H1 (cell line): ENCODE results near the gene NUDT3. TPM values are rescaled to one million over a fixed set of nuclear protein-coding genes. Genes with fewer than 3 reads are reported as not detected.

Source experiments
- CTCF ChIA-PET: fragments of 300-600 bp; sonication (Branson Sonifier 250); formaldehyde crosslinking; loops from one replicate; lab custom pipeline; 2021; ENCODE audit not compliant: partially characterized antibody; lab: Charles Lee
- POLR2A ChIA-PET: fragments of 300-600 bp; sonication (Branson Sonifier 250); formaldehyde crosslinking; loops from one replicate; lab custom pipeline; 2021; ENCODE audit warnings: inconsistent platforms; ENCODE audit not compliant: partially characterized antibody; lab: Charles Lee
- DNase-seq, 2 experiments: peaks; one replicate each; pipeline versions ENCODE4 v3.0.0 to v3.0.0-alpha.2; 2010 to 2022; ENCODE audit warnings: low spot score in 2 of 2, low read depth in 1 of 2, mixed read lengths in 1 of 2
- FAIRE-seq: peaks from 2 replicates; lab custom pipeline; 2011; peaks lifted over from hg19 to GRCh38; lab: Jason Lieb, UNC
- H2AFZ ChIP-seq: 2 replicates; pipeline ENCODE4 v1.8.1; 2012; ENCODE audit warnings: low read length, inconsistent platforms
- H2AK5ac ChIP-seq: 2 replicates; pipeline ENCODE4 v1.6.1; 2013; ENCODE audit warnings: low read depth, low read length
- H2BK120ac ChIP-seq: replicated peaks from 2 replicates; pipeline ENCODE3; 2013; ENCODE audit warnings: low read depth, low read length, inconsistent platforms
- H2BK12ac ChIP-seq: 2 replicates; pipeline ENCODE4 v1.6.1; 2013; ENCODE audit warnings: low read depth, low read length
- H2BK15ac ChIP-seq: 2 replicates; pipeline ENCODE4 v1.6.1; 2013; ENCODE audit warnings: low read length
- H2BK20ac ChIP-seq: 2 replicates; pipeline ENCODE4 v1.6.1; 2013; ENCODE audit warnings: low read length
- H2BK5ac ChIP-seq: 2 replicates; pipeline ENCODE4 v1.6.1; 2013; ENCODE audit warnings: low read depth, low read length
- H3K14ac ChIP-seq: 2 replicates; pipeline ENCODE4 v1.6.1; 2013; ENCODE audit warnings: inconsistent platforms; ENCODE audit not compliant: insufficient read length
- H3K18ac ChIP-seq: 2 replicates; pipeline ENCODE4 v1.6.1; 2013; ENCODE audit warnings: low read length; ENCODE audit errors: extremely low read depth
- H3K23ac ChIP-seq: 2 replicates; pipeline ENCODE4 v1.6.1; 2013; ENCODE audit warnings: inconsistent platforms; ENCODE audit not compliant: insufficient read length
- H3K23me2 ChIP-seq: 2 replicates; pipeline ENCODE4 v1.6.1; 2013; ENCODE audit warnings: low read depth, low read length
- H3K27ac ChIP-seq: 2 replicates; pipeline ENCODE4 v1.6.1; 2011; ENCODE audit warnings: low read depth, low read length, inconsistent platforms
- H3K27me3 ChIP-seq, 4 experiments: replicated peaks in 1 of 4; 1 replicate in 1 of 4; 2 replicates in 3 of 4; pipeline versions ENCODE4 v1.6.1 to v1.8.1; 2011 to 2013; ENCODE audit warnings: low read length in 3 of 4, mild to moderate bottlenecking in 3 of 4, inconsistent platforms in 2 of 4, mixed read lengths in 2 of 4, moderate library complexity in 1 of 4; ENCODE audit not compliant: control insufficient read depth in 3 of 4, insufficient read depth in 3 of 4; ENCODE audit errors: extremely low read depth in 1 of 4
- H3K36me3 ChIP-seq, 4 experiments: 2 replicates each; pipeline versions ENCODE4 v1.6.1 to v1.8.1; 2011 to 2013; ENCODE audit warnings: mild to moderate bottlenecking in 4 of 4, low read length in 3 of 4, moderate library complexity in 2 of 4, control low read depth in 1 of 4, inconsistent platforms in 1 of 4; ENCODE audit not compliant: insufficient read depth in 4 of 4, control insufficient read depth in 2 of 4
- H3K4ac ChIP-seq: replicated peaks from 2 replicates; pipeline ENCODE3; 2013; ENCODE audit warnings: low read length, low read depth, mixed read lengths, inconsistent platforms; ENCODE audit not compliant: insufficient read length
- H3K4me1 ChIP-seq, 4 experiments: replicated peaks in 1 of 4; 1 replicate in 1 of 4; 2 replicates in 3 of 4; pipeline versions ENCODE4 v1.6.1 to v1.8.1; 2011 to 2013; ENCODE audit warnings: low read length in 3 of 4, inconsistent platforms in 2 of 4, mixed read lengths in 1 of 4; ENCODE audit not compliant: insufficient read depth in 4 of 4, control insufficient read depth in 3 of 4
- H3K4me2 ChIP-seq, 2 experiments: 2 replicates each; pipeline versions ENCODE4 v1.6.1 to v1.8.1; 2011 to 2013; ENCODE audit warnings: low read depth in 2 of 2, low read length in 2 of 2, control low read depth in 1 of 2, inconsistent platforms in 1 of 2, mild to moderate bottlenecking in 1 of 2; ENCODE audit not compliant: insufficient read depth in 1 of 2
- H3K4me3 ChIP-seq, 4 experiments: fragments of 200-600, 300-600 bp in 1 of 4; sonication (generic), shearing (Covaris generic), sonication (Bioruptor Twin) in 1 of 4; 2 replicates each; pipeline versions ENCODE4 v1.5.1 to v1.8.1; 2011 to 2016; ENCODE audit warnings: low read length in 4 of 4, low read depth in 3 of 4, control low read depth in 2 of 4, inconsistent platforms in 2 of 4, mild to moderate bottlenecking in 2 of 4, mixed read lengths in 1 of 4, moderate library complexity in 1 of 4; ENCODE audit not compliant: insufficient read depth in 2 of 4; ENCODE audit errors: extremely low read depth in 1 of 4
- H3K56ac ChIP-seq: replicated peaks from 2 replicates; pipeline ENCODE3; 2013; ENCODE audit warnings: low read depth, mild to moderate bottlenecking, mixed read lengths, low read length, inconsistent platforms; ENCODE audit not compliant: insufficient read length
- H3K79me1 ChIP-seq: 2 replicates; pipeline ENCODE4 v1.6.1; 2013; ENCODE audit warnings: low read depth, low read length, control low read depth
- H3K79me2 ChIP-seq, 2 experiments: 2 replicates each; pipeline versions ENCODE4 v1.6.1 to v1.8.1; 2012 to 2013; ENCODE audit warnings: low read length in 2 of 2, mild to moderate bottlenecking in 2 of 2, inconsistent platforms in 1 of 2; ENCODE audit not compliant: insufficient read depth in 2 of 2, control insufficient read depth in 1 of 2
- H3K9ac ChIP-seq, 4 experiments: replicated peaks in 1 of 4; 1 replicate in 1 of 4; 2 replicates in 3 of 4; pipeline versions ENCODE4 v1.6.1 to v1.8.1; 2011 to 2013; ENCODE audit warnings: low read depth in 3 of 4, low read length in 3 of 4, control low read depth in 2 of 4, mild to moderate bottlenecking in 2 of 4, moderate library complexity in 2 of 4, inconsistent platforms in 1 of 4; ENCODE audit errors: extremely low read depth in 1 of 4
- H3K9me3 ChIP-seq, 2 experiments: 2 replicates each; pipeline versions ENCODE4 v1.6.1 to v1.8.1; 2012 to 2013; ENCODE audit warnings: mild to moderate bottlenecking in 2 of 2, moderate library complexity in 2 of 2, control low read depth in 1 of 2, inconsistent platforms in 1 of 2, low read depth in 1 of 2, low read length in 1 of 2, mixed read lengths in 1 of 2; ENCODE audit not compliant: insufficient read depth in 2 of 2
- H4K20me1 ChIP-seq, 2 experiments: replicated peaks in 1 of 2; 2 replicates each; pipeline versions ENCODE3 to v1.8.1; 2011 to 2013; ENCODE audit warnings: inconsistent platforms in 2 of 2, low read length in 2 of 2, mild to moderate bottlenecking in 1 of 2; ENCODE audit not compliant: insufficient read depth in 2 of 2, control insufficient read depth in 1 of 2
- H4K5ac ChIP-seq: 2 replicates; pipeline ENCODE4 v1.6.1; 2013; ENCODE audit warnings: low read length, low read depth, mixed read lengths, inconsistent platforms; ENCODE audit not compliant: insufficient read length
- H4K8ac ChIP-seq: 2 replicates; pipeline ENCODE4 v1.8.0; 2013; ENCODE audit warnings: mild to moderate bottlenecking, moderate library complexity, low read length, inconsistent platforms; ENCODE audit not compliant: insufficient read depth; ENCODE audit errors: extremely low read depth
- H4K91ac ChIP-seq: replicated peaks from 2 replicates; pipeline ENCODE3; 2013; ENCODE audit warnings: low read length, mixed read lengths, inconsistent platforms; ENCODE audit not compliant: insufficient read length
- CHD2 ChIP-seq: IDR thresholded peaks from 2 replicates; pipeline ENCODE4 v1.6.1; 2012; ENCODE audit warnings: low read length, improper control_type of control experiment
- JUND ChIP-seq: IDR thresholded peaks from 2 replicates; pipeline ENCODE4 v1.6.1; 2011; ENCODE audit warnings: mild to moderate bottlenecking, improper control_type of control experiment, low read length
- POLR2AphosphoS5 ChIP-seq: IDR thresholded peaks from 2 replicates; pipeline ENCODE4 v1.6.1; 2011; ENCODE audit warnings: low read depth, low read length
- SAP30 ChIP-seq: fragments of 300-600 bp; sonication (generic); IDR thresholded peaks from 2 replicates; pipeline ENCODE4 v1.7.1; 2012; ENCODE audit warnings: low read length, moderate library complexity, mild to moderate bottlenecking, inconsistent platforms; ENCODE audit not compliant: insufficient read depth, insufficient replicate concordance
- TBP ChIP-seq: IDR thresholded peaks from 2 replicates; pipeline ENCODE4 v1.6.1; 2011; ENCODE audit warnings: low read depth, low read length, improper control_type of control experiment
- WGBS, 2 experiments: shearing (Covaris generic) in 1 of 2; methylation state at CpG; one replicate each; pipeline versions ENCODE4 v1.1.6 to v1.1.7; 2013 to 2015; ENCODE audit warnings: low lambda C conversion rate in 2 of 2, mixed read lengths in 2 of 2, inconsistent platforms in 1 of 2, low coverage in 1 of 2, missing lambda C conversion rate in 1 of 2; ENCODE audit not compliant: insufficient replicate concordance in 2 of 2, insufficient coverage in 1 of 2, insufficient read length in 1 of 2; ENCODE audit errors: extremely low coverage in 1 of 2, missing lambda C conversion rate in 1 of 2; 5-methylcytosine and 5-hydroxymethylcytosine counted together
- polyA plus RNA-seq, 7 experiments: library from polyadenylated mRNA; depleted of rRNA in 3 of 7; stranded (reverse) in 5 of 7; unstranded in 2 of 7; fragments of >200 nt in 5 of 7; fragments of 200-250 nt in 2 of 7; gene quantifications; 1 replicate in 5 of 7; 2 replicates in 1 of 7; 4 replicates in 1 of 7; pipeline versions ENCODE4 v1.2.1 to v1.2.3, GENCODE V29; 2011 to 2013; ENCODE audit warnings: missing spikeins in 2 of 7, mixed read lengths in 2 of 7
- total RNA-seq: library from RNA; stranded (reverse); fragmentation: NEBNext Ultra II Directional; extraction: Animal tissue kit (Norgen Biotek cat#: 25700); gene quantifications from 2 replicates; pipeline ENCODE4 v1.2.1, GENCODE V29; 2021
- TF ChIP-seq, protein P1 (sequence below): IDR thresholded peaks from 2 replicates; pipeline ENCODE4 v1.6.1; 2012; ENCODE audit warnings: low read length, inconsistent platforms

Gene NUDT3
- total and polyA plus RNA-seq, 2 of the 8 experiments (the other 6 are each of a cell fraction or from before 2014, with no cell fraction given), result 14.1 to 36.9 TPM

DNA sequence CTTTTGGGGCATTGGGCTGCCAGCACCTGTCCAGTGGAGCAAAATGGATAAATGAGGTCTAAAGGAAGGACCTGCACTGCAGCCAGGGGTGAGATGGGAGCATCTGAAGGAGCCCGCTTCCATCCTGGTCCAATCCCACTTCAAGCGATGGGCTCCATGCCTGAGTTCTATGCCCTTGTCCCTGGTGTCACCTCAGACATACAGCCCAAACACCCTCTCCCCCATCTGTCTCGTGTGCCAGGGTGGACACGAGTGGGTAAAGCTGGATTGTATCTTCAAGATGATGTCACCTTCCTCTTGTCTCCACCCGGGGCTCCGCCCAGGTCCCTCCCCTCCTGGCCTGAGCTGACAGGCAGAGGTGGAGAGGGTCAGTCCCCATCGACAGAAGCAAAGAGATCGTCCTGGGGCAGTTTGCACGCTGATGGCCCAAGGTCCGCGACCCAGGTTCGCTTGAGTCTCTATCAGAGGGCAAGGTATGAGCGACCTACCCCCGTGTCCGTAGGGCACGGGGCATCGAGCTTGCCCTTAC lies 144.2 kb downstream of the NUDT3 start:
- Histone ChIP-seq H3K23ac (no peak overlapping the region), H3K27me3 (no peaks in the 10 kb centered on the region; a peak in 2 of 7 replicates), H3K36me3 (peaks cover 9 to 18% (median 13%) of the 10 kb centered on the region in 4 experiments), H2BK120ac (no peak overlapping the region), H2BK12ac (peak overlapping the region; percentile 55; the same call in 1 of the 2 replicates), H2BK20ac (no peak overlapping the region; the same call in 1 of the 2 replicates), H3K18ac (no peak overlapping the region), H3K4me2 (peak overlapping the region; percentile 82 to 99), H3K23me2 (peaks cover 7% of the 10 kb centered on the region), H3K9ac (peak overlapping the region in 3 of 4 experiments; percentile 37 to 52 (median 48); a peak in 4 of 7 replicates), H2AFZ (peak overlapping the region; percentile 7; the same call in 1 of the 2 replicates), H3K27ac (no peak overlapping the region; the same call in 1 of the 2 replicates), H4K8ac (no peak overlapping the region), H2AK5ac (0 out of 2 replicates have a peak overlapping the region, but pooled peaks have one; percentile 29), H2BK5ac (peak overlapping the region; percentile 78; the same call in 1 of the 2 replicates), H3K79me1 (no peaks in the 10 kb centered on the region), H3K56ac (no peak overlapping the region), H2BK15ac (peak overlapping the region; percentile 83; the same call in 1 of the 2 replicates), H4K5ac (no peak overlapping the region), H3K9me3 (no peaks in the 10 kb centered on the region), H3K4ac (no peak overlapping the region), H4K91ac (no peak overlapping the region), H3K14ac (no peak overlapping the region), H3K79me2 (no peaks in the 10 kb centered on the region), H4K20me1 (peaks cover 21 to 27% of the 10 kb centered on the region in 2 experiments), H3K4me3 (peak overlapping the region; percentile 40 to 83 (median 72)), H3K4me1 (peaks cover 0 to 13% (median 8%) of the 10 kb centered on the region in 4 experiments; a peak in 6 of 7 replicates)
- DNase-seq (peak in 1 of 2 experiments; percentile 76), FAIRE-seq (no peak)
- 16% methylated on average over 12 of the region's 17 CpGs; no CpG with 5 or more reads in 1 of the 2 experiments for WGBS, 2 experiments
- POLR2A ChIA-PET, result interaction anchor here (0.6 to 11.0 kb wide), 22 partner anchors 8 to 637 kb away, joined by 3 to 212 read pairs (median 6); partner anchors contain the start of genes HMGA1, ILRUN, NUDT3 and RPS10
- CTCF ChIA-PET, result interaction anchor here (0.6 to 5.8 kb wide), 15 partner anchors 8 to 361 kb away, joined by 3 to 62 read pairs (median 4); partner anchors contain the start of gene PACSIN1
- TF ChIP-seq TBP (0 out of 2 replicates have a peak, but pooled peaks have one; percentile 18), POLR2AphosphoS5 (peak; percentile 29; the same call in 1 of the 2 replicates), SAP30 (peak; percentile 67), CHD2 (no peak), JUND (no peak)
- TF ChIP-seq, protein P1, sequence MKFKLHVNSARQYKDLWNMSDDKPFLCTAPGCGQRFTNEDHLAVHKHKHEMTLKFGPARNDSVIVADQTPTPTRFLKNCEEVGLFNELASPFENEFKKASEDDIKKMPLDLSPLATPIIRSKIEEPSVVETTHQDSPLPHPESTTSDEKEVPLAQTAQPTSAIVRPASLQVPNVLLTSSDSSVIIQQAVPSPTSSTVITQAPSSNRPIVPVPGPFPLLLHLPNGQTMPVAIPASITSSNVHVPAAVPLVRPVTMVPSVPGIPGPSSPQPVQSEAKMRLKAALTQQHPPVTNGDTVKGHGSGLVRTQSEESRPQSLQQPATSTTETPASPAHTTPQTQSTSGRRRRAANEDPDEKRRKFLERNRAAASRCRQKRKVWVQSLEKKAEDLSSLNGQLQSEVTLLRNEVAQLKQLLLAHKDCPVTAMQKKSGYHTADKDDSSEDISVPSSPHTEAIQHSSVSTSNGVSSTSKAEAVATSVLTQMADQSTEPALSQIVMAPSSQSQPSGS, result peak; percentile 31; the same call in 1 of the 2 replicates
